ENCODE results near the gene SRCAP.
"Not testable (repeated sequence)": the region's sequence is repeated elsewhere in the genome, so short reads cannot be mapped to it uniquely, and the experiment has no call there.

Gene SRCAP

GRCh38 chr16:30680326-30680725 is 18.6 kb upstream of the SRCAP start:
- Histone ChIP-seq H3K36me3 (ENCODE audit: control insufficient read depth, insufficient read depth, low read length) (no peaks in the 10 kb centered on the region), H3K4me3 (ENCODE audit: low read depth, low read length) (no peak overlapping the region), H3K9ac (ENCODE audit: low read length) (no peak overlapping the region), H3K9me3 (ENCODE audit: control insufficient read depth, insufficient read depth, low read depth, low read length) (no peaks in the 10 kb centered on the region), H3K4me1 (ENCODE audit: control insufficient read depth, insufficient read depth, low read length) (peaks cover 5% of the 10 kb centered on the region), H3K27me3 (ENCODE audit: control insufficient read depth, insufficient read depth, low read length) (peaks cover 100% of the 10 kb centered on the region), H3K27ac (ENCODE audit: low read depth, low read length) (no peak overlapping the region)

GRCh38 chr16:30688701-30689100 is 10.3 kb upstream of the SRCAP start:
- Histone ChIP-seq H3K27ac (ENCODE audit: low read depth, low read length) (no peak overlapping the region), H3K9ac (ENCODE audit: low read length) (no peak overlapping the region), H3K9me3 (ENCODE audit: control insufficient read depth, insufficient read depth, low read depth, low read length) (no peaks in the 10 kb centered on the region), H3K4me3 (ENCODE audit: low read depth, low read length) (no peak overlapping the region), H3K27me3 (ENCODE audit: control insufficient read depth, insufficient read depth, low read length) (peaks cover 100% of the 10 kb centered on the region), H3K4me1 (ENCODE audit: control insufficient read depth, insufficient read depth, low read length) (peaks cover 11% of the 10 kb centered on the region), H3K36me3 (ENCODE audit: control insufficient read depth, insufficient read depth, low read length) (no peaks in the 10 kb centered on the region)

- Histone ChIP-seq H3K4me3 (ENCODE audit: low read depth, low read length) (peak overlapping the region; percentile 26; the same call in 1 of the 2 replicates), H3K27ac (ENCODE audit: low read depth, low read length) (no peak overlapping the region), H3K9ac (ENCODE audit: low read length) (no peak overlapping the region), H3K4me1 (ENCODE audit: control insufficient read depth, insufficient read depth, low read length) (peaks cover 11% of the 10 kb centered on the region), H3K9me3 (ENCODE audit: control insufficient read depth, insufficient read depth, low read depth, low read length) (no peaks in the 10 kb centered on the region), H3K27me3 (ENCODE audit: control insufficient read depth, insufficient read depth, low read length) (peaks cover 96% of the 10 kb centered on the region), H3K36me3 (ENCODE audit: control insufficient read depth, insufficient read depth, low read length) (no peaks in the 10 kb centered on the region)
Observed at GRCh38 chr16:30691907-30692306, 7.1 kb upstream of the SRCAP start.

GRCh38 chr16:30692396-30693064 is 6.4 kb upstream of the SRCAP start:
- Histone ChIP-seq H3K4me3 (ENCODE audit: low read depth, low read length) (peak overlapping the region; percentile 42; the same call in 1 of the 2 replicates), H3K27ac (ENCODE audit: low read depth, low read length) (no peak overlapping the region), H3K4me1 (ENCODE audit: control insufficient read depth, insufficient read depth, low read length) (peaks cover 14% of the 10 kb centered on the region), H3K9me3 (ENCODE audit: control insufficient read depth, insufficient read depth, low read depth, low read length) (no peaks in the 10 kb centered on the region), H3K36me3 (ENCODE audit: control insufficient read depth, insufficient read depth, low read length) (no peaks in the 10 kb centered on the region), H3K27me3 (ENCODE audit: control insufficient read depth, insufficient read depth, low read length) (peaks cover 96% of the 10 kb centered on the region), H3K9ac (ENCODE audit: low read length) (no peak overlapping the region)

GRCh38 chr16:30694926-30695693 is 3.9 kb upstream of the SRCAP start:
- Histone ChIP-seq H3K9ac (ENCODE audit: low read length) (no peak overlapping the region), H3K27ac (ENCODE audit: low read depth, low read length) (no peak overlapping the region), H3K9me3 (ENCODE audit: control insufficient read depth, insufficient read depth, low read depth, low read length) (no peaks in the 10 kb centered on the region), H3K4me3 (ENCODE audit: low read depth, low read length) (no peak overlapping the region), H3K36me3 (ENCODE audit: control insufficient read depth, insufficient read depth, low read length) (peaks cover 5% of the 10 kb centered on the region), H3K4me1 (ENCODE audit: control insufficient read depth, insufficient read depth, low read length) (peaks cover 20% of the 10 kb centered on the region), H3K27me3 (ENCODE audit: control insufficient read depth, insufficient read depth, low read length) (peaks cover 73% of the 10 kb centered on the region)

GRCh38 chr16:30696646-30697045 is 2.3 kb upstream of the SRCAP start:
- Histone ChIP-seq H3K4me1 (ENCODE audit: control insufficient read depth, insufficient read depth, low read length) (peaks cover 19% of the 10 kb centered on the region), H3K27me3 (ENCODE audit: control insufficient read depth, insufficient read depth, low read length) (peaks cover 58% of the 10 kb centered on the region), H3K36me3 (ENCODE audit: control insufficient read depth, insufficient read depth, low read length) (peaks cover 20% of the 10 kb centered on the region)
- not testable (repeated sequence) for H3K9me3 ChIP-seq (ENCODE audit: control insufficient read depth, insufficient read depth, low read depth, low read length); H3K4me3 ChIP-seq (ENCODE audit: low read depth, low read length); H3K27ac ChIP-seq (ENCODE audit: low read depth, low read length); H3K9ac ChIP-seq (ENCODE audit: low read length)

- H3K27ac ChIP-seq (ENCODE audit: low read depth, low read length), result peak overlapping the region; percentile 99
- H3K4me1 ChIP-seq (ENCODE audit: control insufficient read depth, insufficient read depth, low read length), result peaks cover 11% of the 10 kb centered on the region
Observed at GRCh38 chr16:30697264-30698138, 1.5 kb upstream of the SRCAP start.

GRCh38 chr16:30698139-30698815 is 694 bp upstream of the SRCAP start:
- H3K9ac ChIP-seq (ENCODE audit: low read length), result peak overlapping the region; percentile 98
- H3K4me3 ChIP-seq (ENCODE audit: low read depth, low read length), result peak overlapping the region; percentile 96
- peaks cover 8% of the 10 kb centered on the region for H3K4me1 ChIP-seq (ENCODE audit: control insufficient read depth, insufficient read depth, low read length)
- H3K9me3 ChIP-seq (ENCODE audit: control insufficient read depth, insufficient read depth, low read depth, low read length), result no peaks in the 10 kb centered on the region
- H3K27me3 ChIP-seq (ENCODE audit: control insufficient read depth, insufficient read depth, low read length), result peaks cover 42% of the 10 kb centered on the region
- peak overlapping the region; percentile 99 for H3K27ac ChIP-seq (ENCODE audit: low read depth, low read length)
- peaks cover 34% of the 10 kb centered on the region for H3K36me3 ChIP-seq (ENCODE audit: control insufficient read depth, insufficient read depth, low read length)

More at GRCh38 chr16:30697264-30698138, 1.5 kb upstream of the SRCAP start:
- no peaks in the 10 kb centered on the region for H3K9me3 ChIP-seq (ENCODE audit: control insufficient read depth, insufficient read depth, low read depth, low read length)
- H3K9ac ChIP-seq (ENCODE audit: low read length), result peak overlapping the region; percentile 98
- H3K27me3 ChIP-seq (ENCODE audit: control insufficient read depth, insufficient read depth, low read length), result peaks cover 49% of the 10 kb centered on the region
- H3K36me3 ChIP-seq (ENCODE audit: control insufficient read depth, insufficient read depth, low read length), result peaks cover 26% of the 10 kb centered on the region
- H3K4me3 ChIP-seq (ENCODE audit: low read depth, low read length), result peak overlapping the region; percentile 96

- Histone ChIP-seq H3K4me1 (ENCODE audit: control insufficient read depth, insufficient read depth, low read length) (peaks cover 8% of the 10 kb centered on the region), H3K4me3 (ENCODE audit: low read depth, low read length) (peak overlapping the region; percentile 96), H3K9me3 (ENCODE audit: control insufficient read depth, insufficient read depth, low read depth, low read length) (no peaks in the 10 kb centered on the region), H3K9ac (ENCODE audit: low read length) (peak overlapping the region; percentile 98), H3K36me3 (ENCODE audit: control insufficient read depth, insufficient read depth, low read length) (peaks cover 46% of the 10 kb centered on the region), H3K27ac (ENCODE audit: low read depth, low read length) (peak overlapping the region; percentile 99; the same call in 1 of the 2 replicates), H3K27me3 (ENCODE audit: control insufficient read depth, insufficient read depth, low read length) (peaks cover 29% of the 10 kb centered on the region)
Observed at GRCh38 chr16:30699615-30700099, 686 bp downstream of the SRCAP start.

GRCh38 chr16:30700491-30700890 is 1.5 kb downstream of the SRCAP start:
- Histone ChIP-seq H3K27me3 (ENCODE audit: control insufficient read depth, insufficient read depth, low read length) (peaks cover 21% of the 10 kb centered on the region), H3K36me3 (ENCODE audit: control insufficient read depth, insufficient read depth, low read length) (peaks cover 54% of the 10 kb centered on the region), H3K4me1 (ENCODE audit: control insufficient read depth, insufficient read depth, low read length) (peaks cover 8% of the 10 kb centered on the region), H3K9me3 (ENCODE audit: control insufficient read depth, insufficient read depth, low read depth, low read length) (no peaks in the 10 kb centered on the region), H3K27ac (ENCODE audit: low read depth, low read length) (no peak overlapping the region), H3K4me3 (ENCODE audit: low read depth, low read length) (no peak overlapping the region; the same call in 1 of the 2 replicates), H3K9ac (ENCODE audit: low read length) (no peak overlapping the region)
